Measurements from ENCODE around the gene ADGRD1. TPM values are rescaled to one million over a fixed set of nuclear protein-coding genes. Genes with fewer than 3 reads are reported as not detected.

ADGRD1 gene
- total RNA-seq, 1 donor from 2014 or later = 1.9 TPM

GRCh38 chr12:131164096-131164872, 210.6 kb downstream of the ADGRD1 start:
- DNase-seq = no peak

DNA sequence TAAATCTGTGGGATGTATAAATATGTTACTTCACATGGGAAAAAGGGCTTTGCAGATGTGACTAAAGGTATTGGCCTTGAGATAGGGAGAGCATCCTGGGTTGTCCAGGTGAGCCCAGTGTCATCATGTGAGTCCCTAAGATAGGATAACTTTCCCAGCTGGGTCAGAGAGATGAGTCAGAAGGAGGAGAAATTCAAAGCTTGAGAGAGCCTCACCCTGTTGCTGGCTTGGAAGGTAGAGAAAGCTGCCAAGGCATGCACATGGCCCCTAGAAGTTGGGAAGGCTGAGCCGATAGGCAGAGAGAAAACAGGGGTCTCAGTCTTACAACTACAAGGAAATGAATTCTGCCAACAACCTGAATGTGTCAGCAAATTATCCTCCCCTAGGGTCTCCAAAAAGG, 213.0 kb downstream of the ADGRD1 start:
- DNase-seq = no peak

DNA sequence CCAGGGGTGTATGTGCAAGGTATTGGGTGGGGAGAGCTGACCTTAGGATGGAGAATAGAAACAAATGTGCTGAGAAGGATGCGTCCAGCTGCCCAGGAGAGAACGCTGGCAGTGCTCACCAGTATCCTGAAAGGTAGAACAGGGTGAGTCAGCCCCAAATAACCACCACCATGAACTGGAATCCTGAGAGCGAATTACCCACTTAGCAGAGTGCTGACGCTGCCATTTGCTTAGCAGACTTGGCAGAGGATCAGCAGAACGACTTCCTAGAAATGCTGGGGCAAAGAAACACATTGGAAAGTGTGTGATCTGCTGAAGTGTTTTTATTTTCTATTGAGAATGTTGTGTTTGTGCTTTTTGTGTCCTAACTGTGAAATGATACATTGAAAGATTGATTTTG, 213.6 kb downstream of the ADGRD1 start:
- DNase-seq = no peak

GRCh38 chr12:131171029-131171428, 217.3 kb downstream of the ADGRD1 start:
- DNase-seq = no peak

DNA sequence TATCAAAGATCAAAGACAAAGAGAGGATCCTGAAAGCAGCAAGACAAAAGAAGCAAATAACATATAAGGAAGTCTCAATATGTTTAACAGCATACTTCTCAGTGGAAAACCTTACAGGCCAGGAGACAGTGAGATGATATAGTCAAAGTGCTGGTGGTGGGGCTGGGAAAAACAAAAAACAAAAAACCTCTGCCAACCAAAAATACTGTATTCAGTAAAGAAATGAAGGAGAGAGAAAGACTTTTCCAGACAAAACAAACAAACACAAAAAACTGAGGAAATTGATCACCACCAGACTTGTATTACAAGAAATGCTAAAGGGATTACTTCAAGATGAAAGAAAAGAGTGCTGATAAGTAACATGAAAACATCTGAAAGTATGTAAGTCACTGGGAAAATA, 221.2 kb downstream of the ADGRD1 start:
- no peak for DNase-seq

- DNase-seq = no peak
Observed at GRCh38 chr12:131176266-131176665, 222.6 kb downstream of the ADGRD1 start.

GRCh38 chr12:131176926-131177325, 223.2 kb downstream of the ADGRD1 start:
- no peak for DNase-seq

DNA sequence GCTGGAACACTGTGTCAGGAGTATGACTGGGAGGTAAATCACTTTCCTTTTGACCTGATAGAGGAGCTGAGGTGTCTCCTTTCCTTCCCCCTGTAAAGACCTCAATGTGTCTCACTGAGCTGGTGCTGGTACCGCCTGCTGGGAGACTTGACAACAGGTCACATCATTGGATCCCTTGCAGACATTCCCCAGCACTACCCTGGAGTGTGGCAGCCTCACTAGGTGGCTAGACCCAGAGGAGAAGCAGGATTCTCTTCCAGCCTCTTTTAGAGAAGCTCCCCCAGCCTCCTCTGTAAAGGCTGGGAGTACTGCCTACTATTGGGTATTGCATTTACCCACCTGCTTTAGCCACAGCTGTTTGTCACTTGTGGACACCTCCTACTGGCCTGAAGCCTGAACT, 223.9 kb downstream of the ADGRD1 start:
- DNase-seq = no peak

DNA sequence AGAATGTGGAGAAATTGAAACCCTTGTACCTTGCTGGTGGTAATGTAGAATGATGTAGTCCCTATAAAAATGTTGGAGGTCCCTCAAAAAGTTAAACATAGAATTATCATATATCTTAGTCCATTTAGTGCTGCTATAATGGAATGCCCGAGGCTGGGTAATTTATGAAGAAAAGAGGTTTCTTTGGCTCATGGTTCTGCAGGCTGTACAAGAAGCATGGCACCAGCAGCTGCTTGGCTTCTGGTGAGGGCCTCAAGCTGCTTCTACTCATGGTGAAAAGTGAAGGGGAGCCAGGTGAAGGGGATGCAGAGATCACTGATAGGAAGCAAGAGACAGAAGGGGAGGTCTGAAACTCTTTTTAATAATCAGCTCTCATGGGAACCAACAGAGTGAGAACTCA, 233.9 kb downstream of the ADGRD1 start:
- DNase-seq = no peak

- no peak for DNase-seq
Observed at GRCh38 chr12:131188131-131189050, 234.7 kb downstream of the ADGRD1 start.

DNA sequence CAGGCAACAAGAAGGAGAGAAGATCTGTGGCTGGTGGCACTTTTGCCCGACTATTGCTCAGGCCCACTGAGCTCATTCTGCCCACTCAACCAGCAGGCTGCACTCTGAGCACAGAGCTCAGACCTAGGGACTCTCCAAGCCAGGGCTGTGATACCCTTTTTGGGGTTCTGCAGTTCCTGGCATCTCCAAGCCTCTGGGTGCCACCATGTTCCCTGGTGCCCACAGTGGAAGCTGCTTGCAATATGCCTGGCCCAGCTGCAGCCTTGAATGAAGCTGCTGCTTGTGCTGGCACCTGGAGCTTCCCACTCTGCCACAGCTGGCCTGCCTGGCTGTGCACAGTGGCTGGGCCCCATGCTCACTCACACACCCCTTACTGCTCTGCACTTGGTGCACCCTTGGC, 236.1 kb downstream of the ADGRD1 start:
- DNase-seq = no peak

- DNase-seq = no peak
Observed at GRCh38 chr12:131190965-131191364, 237.3 kb downstream of the ADGRD1 start.

Small RNAs within 50 kb of the gene (small RNA-seq; reads per million reads assigned to genes)
- not detected for gene RF00019

Other genes with a start within 250 kb of the ADGRD1 start
- gene RIMBP2, start 237.6 kb upstream of the ADGRD1 start, total RNA-seq = 39.5 TPM
- gene STX2, start 114.7 kb upstream of the ADGRD1 start, total RNA-seq = 27.3 TPM
- 323 TPM for gene RAN, start 81.8 kb upstream of the ADGRD1 start, total RNA-seq